Smooth muscle cell of bladder (primary cell): ENCODE measurements around the gene MARVELD1. TPM values are rescaled to one million over a fixed set of nuclear protein-coding genes. Genes with fewer than 3 reads are reported as not detected.

Source experiments
- total RNA-seq: library from RNA; depleted of rRNA; stranded (reverse); fragments of >200 nt; gene quantifications from 2 replicates; pipeline ENCODE4 v1.2.3, GENCODE V29; 2014

MARVELD1 gene
- 15.5 and 19.9 TPM in 2 replicates for total RNA-seq

DNA sequence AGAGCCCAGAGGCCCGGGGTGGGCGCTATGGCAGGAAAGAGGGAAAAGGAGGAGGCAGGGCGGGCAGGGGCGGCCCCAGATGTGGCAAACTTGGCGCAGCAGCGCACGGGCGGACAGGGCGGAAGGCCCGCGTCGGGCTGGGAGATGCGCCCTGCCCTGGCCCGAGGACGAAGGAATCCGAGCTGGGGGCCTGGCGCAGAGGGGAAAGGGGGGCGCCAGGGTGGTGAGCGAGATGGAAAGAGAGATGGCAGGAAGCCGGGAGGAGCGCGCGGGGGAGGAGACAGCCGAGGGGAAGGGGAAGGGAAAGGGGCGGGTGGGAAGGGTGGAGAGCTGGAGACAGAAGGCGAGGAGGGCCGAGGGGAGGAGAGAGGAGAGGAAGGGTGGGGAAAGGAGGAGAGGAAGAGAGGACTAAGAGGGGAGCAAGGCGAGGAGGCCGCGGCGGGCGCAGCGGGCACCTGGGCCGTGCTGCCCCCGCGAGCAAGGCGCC, at the start of gene MARVELD1:
Gene MARVELD1, plus strand, starts transcription at position 392 of the 487 bp plus-strand sequence. CDS start 147 bp downstream, outside the sequence.

DNA sequence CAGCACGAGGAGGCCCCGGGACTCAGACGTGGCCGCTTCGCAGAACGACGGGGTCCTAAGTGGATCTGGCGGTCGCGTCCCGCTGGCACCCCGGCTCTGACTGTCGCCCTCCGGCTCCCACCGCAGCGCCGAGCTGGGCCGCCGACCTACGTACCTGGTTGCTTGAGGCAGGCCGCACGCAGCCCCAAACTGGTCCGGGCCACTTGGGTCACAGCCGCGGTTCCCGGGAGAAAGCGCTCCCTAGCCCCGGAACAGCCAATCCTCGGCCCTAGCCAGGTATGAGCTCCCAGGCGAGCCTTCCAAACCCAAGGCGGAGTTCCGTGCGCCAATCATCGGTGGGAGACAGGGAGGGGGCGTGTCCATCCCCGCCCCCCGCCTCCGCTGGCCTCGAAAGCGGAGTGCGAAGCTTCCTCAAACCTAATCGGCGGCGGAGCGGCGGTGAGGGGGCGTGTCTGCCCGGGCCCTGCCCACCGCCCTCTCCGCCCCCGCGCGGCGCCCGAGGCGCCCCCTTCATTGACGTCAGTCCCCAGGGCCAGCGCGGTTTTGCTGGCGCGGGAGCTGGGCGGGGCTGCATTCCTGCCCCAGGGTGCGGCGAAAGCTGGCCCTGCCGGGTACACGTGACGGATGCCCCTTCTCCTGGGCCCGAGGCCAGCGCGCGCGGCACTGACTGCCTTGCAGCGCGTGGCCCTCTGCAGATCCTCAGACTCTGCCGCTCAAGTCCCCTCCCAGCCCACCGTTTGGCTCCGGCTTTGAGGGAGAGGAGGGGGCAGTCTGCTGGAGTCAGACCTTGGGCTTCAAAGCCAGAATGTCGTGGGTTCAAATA, 26.4 kb upstream of the MARVELD1 start, which contains the start of gene AVPI1:
Gene AVPI1, minus strand, starts transcription at position 280 of the 823 bp plus-strand sequence. CDS start 7,336 bp downstream, outside the sequence.

DNA sequence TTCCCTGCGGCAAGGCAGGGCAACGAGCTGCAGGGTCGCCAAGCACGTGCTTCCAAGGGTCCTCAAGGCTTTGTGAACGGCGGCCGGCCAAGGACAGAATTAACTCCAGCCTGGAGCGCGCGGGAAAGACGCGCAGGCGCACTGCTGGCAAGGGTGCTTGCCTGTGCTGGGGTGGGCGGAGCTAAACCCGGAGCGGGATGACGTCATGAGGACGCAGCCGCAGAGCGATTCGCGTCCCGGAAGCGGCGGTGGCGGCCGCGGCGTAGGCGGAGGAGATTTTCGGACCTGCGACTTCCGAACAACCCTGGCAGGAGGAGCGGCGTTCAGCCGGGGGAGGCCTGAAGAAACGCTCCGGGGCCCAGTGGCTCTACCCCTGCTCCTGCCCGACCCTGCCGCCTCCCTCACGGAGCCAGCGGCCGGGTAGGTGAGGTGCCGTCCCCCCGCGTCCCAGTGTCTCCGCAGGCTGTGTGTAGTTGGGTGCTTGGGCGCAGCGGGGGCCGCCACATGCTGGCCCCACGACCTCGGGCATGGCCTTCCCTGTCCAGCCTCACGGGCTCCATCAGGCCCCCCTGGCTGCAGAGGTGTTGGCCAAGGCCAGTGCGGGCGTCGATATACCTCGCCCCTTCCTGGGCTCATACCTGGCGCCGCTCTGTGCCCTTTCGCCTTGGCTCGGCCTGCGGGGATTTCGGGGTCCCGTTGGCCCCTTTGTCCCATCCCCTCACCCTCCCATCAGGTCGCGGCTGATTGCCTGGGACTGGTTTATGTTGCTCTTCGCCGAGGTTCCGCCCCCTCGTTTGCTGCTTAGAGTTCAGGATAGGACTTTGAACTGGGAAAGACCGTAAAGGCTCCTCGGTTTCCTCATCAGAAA, 23.6 kb downstream of the MARVELD1 start, which contains the start of gene ZFYVE27:
Gene ZFYVE27, plus strand, starts transcription at position 227 of the 868 bp plus-strand sequence. CDS start 1,350 bp downstream, outside the sequence.

Other genes with a start within 250 kb of the MARVELD1 start
- gene MMS19, start 215.3 kb upstream of the MARVELD1 start, total RNA-seq, result 41.4 and 45.8 TPM in 2 replicates
- gene UBTD1, start 214.8 kb upstream of the MARVELD1 start, total RNA-seq, result 16.4 and 21.3 TPM in 2 replicates
- gene ANKRD2, start 141.0 kb upstream of the MARVELD1 start, total RNA-seq, result 0.71 and 1.2 TPM in 2 replicates
- gene HOGA1, start 129.3 kb upstream of the MARVELD1 start, total RNA-seq, result 0.28 and 1.1 TPM in 2 replicates
- gene C10orf62, start 124.0 kb upstream of the MARVELD1 start, total RNA-seq, result 0.14 TPM in 1 of 2 replicates, not detected in the other
- 5.5 and 8.8 TPM in 2 replicates for gene MORN4, start 80.2 kb upstream of the MARVELD1 start, total RNA-seq
- gene PI4K2A, start 73.1 kb upstream of the MARVELD1 start, total RNA-seq, result 16.2 and 21.8 TPM in 2 replicates
- gene AVPI1, start 26.5 kb upstream of the MARVELD1 start, total RNA-seq, result 28.0 and 44.7 TPM in 2 replicates
- 16.9 and 20.2 TPM in 2 replicates for gene ZFYVE27, start 23.4 kb downstream of the MARVELD1 start, total RNA-seq
- not detected in 2 replicates for gene SFRP5, start 58.3 kb downstream of the MARVELD1 start, total RNA-seq
- under 0.01 TPM in 1 of 2 replicates, not detected in the other for gene GOLGA7B, start 136.1 kb downstream of the MARVELD1 start, total RNA-seq